ENCODE results near the gene COL9A3.
"Not testable (repeated sequence)": the region's sequence is repeated elsewhere in the genome, so short reads cannot be mapped to it uniquely, and the experiment has no call there.

COL9A3 gene

GRCh38 chr20:62845416-62846160 lies 28.7 kb downstream of the COL9A3 start:
- Histone ChIP-seq H3K4me2 (no peak overlapping the region), H3K9ac (no peak overlapping the region), H3K4me3 (IDR thresholded peaks at IDR 0.05; ENCODE audit: insufficient read depth, low read depth, low read length) (no peak overlapping the region), H3K4me1 (ENCODE audit: low read depth, poor library complexity, severe bottlenecking) (no peaks in the 10 kb centered on the region), H3K27ac (no peak overlapping the region), H2AFZ (ENCODE audit: low read depth) (no peak overlapping the region), H3K36me3 (ENCODE audit: insufficient read depth) (no peaks in the 10 kb centered on the region; the same call in 1 of the 2 replicates), H3K27me3 (ENCODE audit: insufficient read depth, low read depth) (no peaks in the 10 kb centered on the region), H3K79me2 (ENCODE audit: insufficient read depth, low read depth) (no peaks in the 10 kb centered on the region), H4K20me1 (ENCODE audit: insufficient read depth) (no peaks in the 10 kb centered on the region)
- TF ChIP-seq, protein P1, sequence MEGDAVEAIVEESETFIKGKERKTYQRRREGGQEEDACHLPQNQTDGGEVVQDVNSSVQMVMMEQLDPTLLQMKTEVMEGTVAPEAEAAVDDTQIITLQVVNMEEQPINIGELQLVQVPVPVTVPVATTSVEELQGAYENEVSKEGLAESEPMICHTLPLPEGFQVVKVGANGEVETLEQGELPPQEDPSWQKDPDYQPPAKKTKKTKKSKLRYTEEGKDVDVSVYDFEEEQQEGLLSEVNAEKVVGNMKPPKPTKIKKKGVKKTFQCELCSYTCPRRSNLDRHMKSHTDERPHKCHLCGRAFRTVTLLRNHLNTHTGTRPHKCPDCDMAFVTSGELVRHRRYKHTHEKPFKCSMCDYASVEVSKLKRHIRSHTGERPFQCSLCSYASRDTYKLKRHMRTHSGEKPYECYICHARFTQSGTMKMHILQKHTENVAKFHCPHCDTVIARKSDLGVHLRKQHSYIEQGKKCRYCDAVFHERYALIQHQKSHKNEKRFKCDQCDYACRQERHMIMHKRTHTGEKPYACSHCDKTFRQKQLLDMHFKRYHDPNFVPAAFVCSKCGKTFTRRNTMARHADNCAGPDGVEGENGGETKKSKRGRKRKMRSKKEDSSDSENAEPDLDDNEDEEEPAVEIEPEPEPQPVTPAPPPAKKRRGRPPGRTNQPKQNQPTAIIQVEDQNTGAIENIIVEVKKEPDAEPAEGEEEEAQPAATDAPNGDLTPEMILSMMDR (conservative IDR thresholded peaks at IDR 0.05; ENCODE audit: low read depth, low read length) = no peak

DNA sequence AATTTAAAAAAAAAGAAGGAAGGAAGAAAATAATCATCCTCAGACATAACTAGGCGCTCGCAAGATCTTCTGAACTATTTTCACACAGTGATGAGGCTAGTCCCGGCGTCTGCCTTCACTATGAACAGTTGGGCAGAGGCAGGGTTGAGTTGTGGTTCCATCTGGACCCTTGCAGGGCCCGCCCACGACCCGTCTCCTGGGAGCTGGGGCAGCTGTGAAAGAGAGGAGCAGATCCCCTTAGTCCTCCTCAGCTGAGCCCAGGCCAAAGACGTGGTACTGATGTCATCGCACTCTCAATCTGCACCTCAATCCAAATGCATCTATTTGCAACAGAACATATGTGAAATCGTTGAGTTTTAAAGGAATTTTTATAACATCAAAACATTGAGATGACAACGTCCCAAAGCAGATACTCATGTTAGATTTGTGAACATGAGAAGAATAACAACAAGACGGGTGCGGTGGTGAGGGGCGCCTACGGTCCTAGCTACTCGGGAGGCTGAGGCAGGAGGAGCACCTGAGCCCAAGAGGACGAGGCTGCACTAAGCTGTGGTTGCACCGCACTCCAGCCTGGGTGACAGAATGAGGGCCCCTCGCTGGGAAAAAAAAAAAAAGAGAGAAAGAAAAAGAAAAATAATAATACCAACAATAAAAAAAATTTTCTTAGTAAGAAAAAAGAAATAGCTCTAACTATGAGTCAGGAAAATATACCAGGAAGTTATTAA lies 29.5 kb downstream of the COL9A3 start:
- H3K36me3 ChIP-seq (ENCODE audit: insufficient read depth) = no peaks in the 10 kb centered on the region; the same call in 1 of the 2 replicates
- H3K4me2 ChIP-seq = no peak overlapping the region
- H3K9ac ChIP-seq = no peak overlapping the region
- H3K4me3 ChIP-seq (IDR thresholded peaks at IDR 0.05; ENCODE audit: insufficient read depth, low read depth, low read length) = no peak overlapping the region
- H2AFZ ChIP-seq (ENCODE audit: low read depth) = no peak overlapping the region
- TF ChIP-seq, protein P1 (conservative IDR thresholded peaks at IDR 0.05; ENCODE audit: low read depth, low read length) = no peak
- no peaks in the 10 kb centered on the region for H3K4me1 ChIP-seq (ENCODE audit: low read depth, poor library complexity, severe bottlenecking)
- no peaks in the 10 kb centered on the region for H3K79me2 ChIP-seq (ENCODE audit: insufficient read depth, low read depth)
- H3K27ac ChIP-seq = no peak overlapping the region
- no peaks in the 10 kb centered on the region for H3K27me3 ChIP-seq (ENCODE audit: insufficient read depth, low read depth)
- no peaks in the 10 kb centered on the region for H4K20me1 ChIP-seq (ENCODE audit: insufficient read depth)

DNA sequence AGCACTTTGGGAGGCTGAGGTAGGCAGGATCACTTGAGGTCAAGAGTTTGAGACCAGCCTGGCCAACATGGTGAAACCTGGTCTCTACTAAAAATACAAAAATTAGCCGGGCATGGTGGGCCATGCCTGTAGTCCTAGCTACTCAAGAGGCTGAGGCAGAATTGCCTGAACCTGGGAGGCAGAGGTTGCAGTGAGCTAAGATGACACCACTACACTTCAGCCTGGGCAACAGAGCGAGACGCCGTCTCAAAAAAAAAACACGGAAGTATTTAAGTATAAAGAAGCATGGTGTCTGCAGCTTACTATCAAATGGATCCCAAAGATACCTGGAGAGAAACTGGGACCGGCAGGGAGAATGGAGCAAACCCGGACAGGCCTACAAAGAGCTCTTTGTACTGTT lies 32.1 kb downstream of the COL9A3 start:
- H3K4me3 ChIP-seq (IDR thresholded peaks at IDR 0.05; ENCODE audit: insufficient read depth, low read depth, low read length); H3K79me2 ChIP-seq (ENCODE audit: insufficient read depth, low read depth); H3K27me3 ChIP-seq (ENCODE audit: insufficient read depth, low read depth); H4K20me1 ChIP-seq (ENCODE audit: insufficient read depth); H3K4me2 ChIP-seq; H2AFZ ChIP-seq (ENCODE audit: low read depth); H3K27ac ChIP-seq; H3K4me1 ChIP-seq (ENCODE audit: low read depth, poor library complexity, severe bottlenecking); H3K9ac ChIP-seq; H3K36me3 ChIP-seq (ENCODE audit: insufficient read depth): not testable (repeated sequence)

- Histone ChIP-seq H3K27me3 (ENCODE audit: insufficient read depth, low read depth) (no peaks in the 10 kb centered on the region), H2AFZ (ENCODE audit: low read depth) (no peak overlapping the region), H3K4me1 (ENCODE audit: low read depth, poor library complexity, severe bottlenecking) (no peaks in the 10 kb centered on the region), H3K4me3 (IDR thresholded peaks at IDR 0.05; ENCODE audit: insufficient read depth, low read depth, low read length) (no peak overlapping the region), H3K4me2 (no peak overlapping the region), H3K27ac (no peak overlapping the region), H3K36me3 (ENCODE audit: insufficient read depth) (no peaks in the 10 kb centered on the region; the same call in 1 of the 2 replicates), H4K20me1 (ENCODE audit: insufficient read depth) (no peaks in the 10 kb centered on the region), H3K79me2 (ENCODE audit: insufficient read depth, low read depth) (no peaks in the 10 kb centered on the region), H3K9ac (no peak overlapping the region)
- TF ChIP-seq, protein P1 (conservative IDR thresholded peaks at IDR 0.05; ENCODE audit: low read depth, low read length) = no peak
Observed at GRCh38 chr20:62849431-62849830, 32.6 kb downstream of the COL9A3 start.
